Stimulated activated CD8-positive, alpha-beta memory T cell treated with anti-CD3 and anti-CD28 coated beads, Interleukin-15, amount 100 ng/mL, for 48 hours (primary cell): ENCODE data around the gene NR4A1.

Experiments
- DNase-seq, 2 donors: peaks; one replicate each; pipeline ENCODE4 v3.0.0-alpha.2; 2020; ENCODE audit warnings: low read depth in 2 of 2

Gene NR4A1

GRCh38 chr12:52058631-52059361, 7.6 kb downstream of the NR4A1 start:
- DNase-seq = no peak

- DNase-seq = no peak
Observed at GRCh38 chr12:52059582-52060497, 8.6 kb downstream of the NR4A1 start.

- no peak for DNase-seq
Observed at GRCh38 chr12:52060498-52061177, 9.4 kb downstream of the NR4A1 start.

- DNase-seq = no peak
Observed at GRCh38 chr12:52061470-52062166, 10.4 kb downstream of the NR4A1 start.

GRCh38 chr12:52062167-52063081, 11.2 kb downstream of the NR4A1 start:
- no peak for DNase-seq

GRCh38 chr12:52063082-52063924, 12.1 kb downstream of the NR4A1 start:
- DNase-seq = no peak

GRCh38 chr12:52063981-52064649, 12.9 kb downstream of the NR4A1 start:
- DNase-seq = no peak

- DNase-seq = no peak
Observed at GRCh38 chr12:52066346-52067080, 15.3 kb downstream of the NR4A1 start.

GRCh38 chr12:52067081-52067374, 15.8 kb downstream of the NR4A1 start:
- no peak for DNase-seq

GRCh38 chr12:52069327-52070184, 18.3 kb downstream of the NR4A1 start, which contains the start of gene ATG101:
TSS of gene ATG101 (plus strand) at chr12:52069978. CDS start at chr12:52073651, 3,673 bp downstream.
- DNase-seq = peak; percentile 83

GRCh38 chr12:52070185-52070925, 19.1 kb downstream of the NR4A1 start:
- no peak for DNase-seq

GRCh38 chr12:52073531-52074381, 22.5 kb downstream of the NR4A1 start:
- DNase-seq = no peak

- DNase-seq = no peak
Observed at GRCh38 chr12:52074971-52075724, 23.9 kb downstream of the NR4A1 start.

GRCh38 chr12:52076811-52077210, 25.6 kb downstream of the NR4A1 start:
- no peak for DNase-seq

GRCh38 chr12:52078276-52078675, 27.0 kb downstream of the NR4A1 start:
- DNase-seq = no peak
